Stimulated activated CD8-positive, alpha-beta memory T cell treated with anti-CD3 and anti-CD28 coated beads, Interleukin-7, amount 100 ng/mL, for 1 hour (primary cell): ENCODE measurements around the gene MLN.

ENCODE experiments used
- DNase-seq, 2 donors: peaks; one replicate each; pipeline ENCODE4 v3.0.0-alpha.2; 2020; ENCODE audit warnings: low read depth in 2 of 2

MLN gene

GRCh38 chr6:33752646-33753015 lies 51.2 kb downstream of the MLN start:
- DNase-seq: no peak

DNA sequence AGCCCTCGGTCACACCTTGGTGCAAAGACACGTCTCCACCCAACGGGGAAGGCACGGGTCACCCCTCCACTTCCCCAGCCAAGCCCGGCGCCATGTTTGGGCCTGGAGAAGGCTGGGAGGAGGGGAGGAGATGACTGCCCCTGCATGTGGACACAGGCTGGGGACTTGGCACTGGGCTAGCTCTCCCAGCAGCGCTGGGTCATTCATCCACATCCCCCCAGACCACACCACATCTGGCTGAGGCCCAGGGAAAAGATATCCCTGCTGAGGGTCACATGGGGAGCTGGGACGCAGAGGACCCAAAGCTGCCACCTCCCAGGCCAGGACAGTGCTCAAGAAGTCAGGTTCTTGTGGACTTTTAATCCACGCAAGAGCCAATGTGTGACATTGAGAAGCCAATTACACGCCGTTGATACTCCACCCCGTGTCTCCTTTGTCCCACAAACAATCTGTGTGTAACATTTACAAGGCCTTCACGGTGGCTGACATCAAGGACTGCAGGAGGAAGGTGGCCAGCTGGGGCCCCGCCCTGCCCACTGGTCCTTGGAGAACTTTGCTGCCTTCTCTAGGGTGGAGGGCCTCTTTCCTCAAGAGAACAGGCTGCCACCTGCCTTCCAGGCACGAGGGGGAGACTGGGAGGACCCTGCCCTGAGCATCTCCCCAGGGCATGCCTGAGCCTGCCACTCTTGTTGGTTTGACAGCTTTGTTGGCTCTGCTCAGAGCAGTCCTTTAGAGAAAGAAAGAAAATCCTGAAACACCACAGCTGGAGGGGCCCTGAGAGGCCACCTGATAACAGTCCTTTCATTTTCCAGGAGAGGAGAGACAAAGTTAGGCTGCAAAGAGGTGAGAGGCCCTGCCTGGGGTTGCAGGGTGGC lies 51.8 kb downstream of the MLN start:
- no peak for DNase-seq

- no peak for DNase-seq
These were observed 53.4 kb downstream of the MLN start for GRCh38 chr6:33750244-33750991.

DNA sequence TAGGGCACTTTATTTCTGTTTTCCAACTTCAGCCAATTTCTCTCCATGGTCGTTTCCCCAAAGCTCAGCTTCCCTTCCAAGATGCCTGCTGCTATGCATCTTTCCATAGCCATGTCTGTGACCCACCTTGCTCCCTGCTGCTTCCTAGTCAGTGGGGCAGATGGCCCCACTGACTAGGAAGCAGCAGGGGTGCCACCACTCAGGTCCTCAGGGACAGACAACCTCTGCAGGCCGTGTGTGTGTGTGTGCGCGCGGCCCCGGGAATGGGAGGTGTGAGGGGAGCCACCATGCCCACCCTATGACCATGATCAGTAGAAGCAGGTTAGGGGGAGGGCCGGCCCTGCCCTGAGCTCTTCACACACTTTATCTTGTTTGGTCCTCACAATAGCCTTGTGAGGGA lies 54.4 kb downstream of the MLN start:
- no peak for DNase-seq

- DNase-seq: no peak
These were observed 55.0 kb downstream of the MLN start for GRCh38 chr6:33748841-33749240.

- DNase-seq: no peak
These were observed 56.0 kb downstream of the MLN start for GRCh38 chr6:33747823-33748222.

DNA sequence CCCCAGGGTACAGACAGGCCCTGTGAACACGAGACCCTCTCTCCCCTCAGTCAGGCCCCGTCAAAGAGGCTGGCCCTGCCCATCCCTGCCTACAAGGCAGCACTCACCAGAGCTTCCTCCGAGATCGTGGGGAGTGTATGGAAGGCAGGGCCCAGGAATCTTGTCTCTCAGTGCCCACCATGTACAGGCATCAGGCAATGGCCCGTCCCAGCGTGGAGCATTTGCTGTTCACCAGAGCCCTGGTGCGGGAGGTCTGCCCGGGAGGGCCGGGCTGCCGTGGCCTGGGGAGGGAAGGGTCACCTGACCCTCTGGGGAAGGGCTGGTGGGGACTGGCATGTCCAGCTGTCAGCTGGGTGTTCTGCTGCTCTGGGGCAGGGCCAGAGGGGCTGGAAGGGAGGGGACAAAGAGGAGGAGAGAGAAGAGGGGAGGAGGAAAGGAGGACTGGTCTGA lies 57.1 kb downstream of the MLN start, which contains the start of gene IP6K3:
IP6K3 (minus strand) TSS at position 255 of the 450 bp plus-strand sequence. CDS start 11,429 bp downstream, outside the sequence.
- DNase-seq: no peak

- DNase-seq: no peak
These were observed 57.7 kb downstream of the MLN start for GRCh38 chr6:33746036-33746600.

DNA sequence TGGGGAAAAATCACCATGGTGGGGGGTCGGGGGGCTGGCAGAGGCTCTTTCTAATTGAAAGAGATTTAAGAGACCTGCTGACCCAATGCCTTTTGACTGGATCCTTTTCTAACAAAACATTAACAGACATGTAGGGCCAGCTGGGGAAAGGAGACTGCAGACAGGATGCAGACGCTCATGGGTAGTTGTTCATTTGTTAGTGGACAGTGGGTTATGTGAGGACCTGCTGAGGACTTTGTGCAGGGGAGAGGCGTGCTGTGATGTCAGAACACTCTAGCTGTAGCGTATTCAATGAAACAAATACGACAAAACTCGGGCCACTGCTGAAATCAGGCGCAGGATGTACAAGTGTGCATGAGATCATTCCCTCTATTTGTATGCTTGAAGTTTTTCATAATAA lies 58.3 kb downstream of the MLN start:
- DNase-seq: no peak

DNA sequence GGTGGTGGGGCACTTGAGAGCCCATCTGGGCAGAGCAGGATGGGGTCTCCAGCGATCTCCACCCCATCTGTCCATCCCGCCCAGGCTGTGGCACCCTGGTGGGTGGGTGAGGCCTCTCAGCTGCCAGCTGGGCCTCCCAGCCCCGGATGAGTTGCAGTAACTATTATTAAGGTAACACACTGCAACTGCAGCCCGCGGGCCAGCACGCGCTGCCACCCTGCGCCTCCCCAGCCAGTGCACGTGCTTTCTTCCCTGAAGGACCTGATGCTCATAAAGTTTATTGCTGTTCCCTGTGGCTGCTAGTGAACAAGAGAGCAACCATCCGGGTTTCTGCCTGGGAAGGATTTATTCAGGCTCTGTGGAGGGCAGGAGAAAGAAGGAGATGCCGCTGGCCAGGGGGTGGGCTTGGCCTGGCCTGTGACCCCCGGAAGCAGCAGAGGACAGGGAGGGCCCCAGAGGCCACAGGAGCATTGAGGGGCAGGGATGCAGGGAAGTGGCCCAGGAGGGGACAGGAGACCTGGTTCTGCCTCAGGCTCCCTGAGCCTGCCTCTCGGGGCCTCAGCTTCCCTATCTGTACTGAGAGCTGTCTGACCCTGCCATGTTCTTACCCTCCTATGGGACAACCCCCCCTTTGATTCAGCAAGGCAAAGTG lies 58.8 kb downstream of the MLN start:
- no peak for DNase-seq
